Measurements from ENCODE around the gene TFR2. TPM values are rescaled to one million over a fixed set of nuclear protein-coding genes. Genes with fewer than 3 reads are reported as not detected.

The TFR2 gene
- total and polyA plus RNA-seq, 2 of the 13 experiments (the other 11 are each of a cell fraction or from before 2014, with no cell fraction given) = 36.9 to 64.2 TPM

DNA sequence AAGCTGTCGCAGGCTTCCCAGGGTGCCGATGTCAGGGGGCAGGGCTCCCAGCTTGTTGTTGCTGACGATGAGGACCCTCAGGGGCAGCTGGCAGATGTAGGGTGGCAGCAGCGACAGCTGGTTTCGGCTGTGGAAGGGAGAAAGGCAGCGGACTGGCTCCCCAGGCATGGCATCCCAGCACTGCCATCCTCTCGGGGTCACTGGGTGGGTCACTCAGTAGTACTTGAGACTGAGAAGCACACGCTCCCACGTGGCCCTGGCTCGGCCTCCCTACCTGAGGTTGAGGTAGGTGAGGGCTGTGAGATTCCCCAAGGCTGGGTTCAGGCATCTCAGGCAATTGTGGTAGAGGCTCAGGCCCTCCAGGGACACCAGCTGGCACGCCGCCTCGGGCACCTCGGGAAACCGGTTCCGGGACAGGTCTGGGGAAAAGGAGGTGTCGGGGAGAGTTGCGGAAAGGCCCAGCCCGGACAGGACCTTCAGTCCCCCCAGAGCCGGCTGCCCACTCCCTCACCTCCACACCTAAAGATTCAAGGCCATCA is 59.2 kb downstream of the TFR2 start:
- peaks cover 8% of the 10 kb centered on the region; the same call in 1 of the 2 replicates for H4K20me1 ChIP-seq (ENCODE audit: insufficient read depth, low read length)
- FAIRE-seq (no peak), ATAC-seq (no peak), DNase-seq (ENCODE audit: low spot score) (no peak)
- ChIA-PET POLR2A (interaction anchor here (1.6 kb wide), 1 partner anchor 10 kb away, joined by 8 read pairs; no protein-coding TSS in a partner anchor), CTCF (ENCODE audit: low intra/inter-chr PET ratio, low total read pairs) (no interaction called here)
- in situ Hi-C loops (cut with HindIII; ENCODE audit: extremely low pct_ligation_motif_present, low pct_unique_long_range_greater_than_20kb) = no loop called here
- peaks cover 20% of the 10 kb centered on the region for H3K4me1 ChIP-seq (ENCODE audit: insufficient read depth, low read length)
- H3K4me2 ChIP-seq (ENCODE audit: low read depth, low read length) = no peak overlapping the region
- intact Hi-C loops (cut with micrococcal nuclease; ENCODE audit: unreplicated experiment) = no loop called here
- H3K36me3 ChIP-seq (replicated peaks in 1 of 2; ENCODE audit: control insufficient read depth in 1 of 2, insufficient read depth in 2 of 2, low read length in 2 of 2) = peaks cover 13 to 25% of the 10 kb centered on the region in 2 experiments; a peak in 4 of 5 replicates
- TF ChIP-seq AGO1 (IDR thresholded peaks at IDR 0.05; ENCODE audit: low read depth, low read length, poor library complexity, severe bottlenecking) (peak; percentile 89), SALL1 (CRISPR knock-in tag; IDR thresholded peaks at IDR 0.05) (no peak), AGO2 (optimal IDR thresholded peaks at IDR 0.05; ENCODE audit: low read depth, low read length) (peak; percentile 63)
- H3K27me3 ChIP-seq (ENCODE audit: control insufficient read depth in 1 of 2, insufficient read depth in 2 of 2, low read length in 2 of 2) = no peaks in the 10 kb centered on the region; a peak in 1 of 5 replicates
- H3K27ac ChIP-seq (ENCODE audit: extremely low read length, insufficient read depth, low read length) = no peak overlapping the region
- no peak overlapping the region for H3K4me3 ChIP-seq (replicated peaks in 1 of 3; ENCODE audit: insufficient read depth in 1 of 3, low read depth in 2 of 3, low read length in 3 of 3)
- H3K9me3 ChIP-seq (ENCODE audit: low read length) = no peaks in the 10 kb centered on the region
- H2AFZ ChIP-seq (ENCODE audit: low read length) = no peak overlapping the region
- no TSS peak for BruUV-seq (replicated peaks)
- H3K79me2 ChIP-seq (ENCODE audit: insufficient read depth, low read length) = peaks cover 6% of the 10 kb centered on the region
- WGBS (ENCODE audit: low lambda C conversion rate) = 97% methylated on average over 16 of the region's 20 CpGs
- H3K9ac ChIP-seq (ENCODE audit: insufficient read depth, low read depth, low read length) = no peak overlapping the region

DNA sequence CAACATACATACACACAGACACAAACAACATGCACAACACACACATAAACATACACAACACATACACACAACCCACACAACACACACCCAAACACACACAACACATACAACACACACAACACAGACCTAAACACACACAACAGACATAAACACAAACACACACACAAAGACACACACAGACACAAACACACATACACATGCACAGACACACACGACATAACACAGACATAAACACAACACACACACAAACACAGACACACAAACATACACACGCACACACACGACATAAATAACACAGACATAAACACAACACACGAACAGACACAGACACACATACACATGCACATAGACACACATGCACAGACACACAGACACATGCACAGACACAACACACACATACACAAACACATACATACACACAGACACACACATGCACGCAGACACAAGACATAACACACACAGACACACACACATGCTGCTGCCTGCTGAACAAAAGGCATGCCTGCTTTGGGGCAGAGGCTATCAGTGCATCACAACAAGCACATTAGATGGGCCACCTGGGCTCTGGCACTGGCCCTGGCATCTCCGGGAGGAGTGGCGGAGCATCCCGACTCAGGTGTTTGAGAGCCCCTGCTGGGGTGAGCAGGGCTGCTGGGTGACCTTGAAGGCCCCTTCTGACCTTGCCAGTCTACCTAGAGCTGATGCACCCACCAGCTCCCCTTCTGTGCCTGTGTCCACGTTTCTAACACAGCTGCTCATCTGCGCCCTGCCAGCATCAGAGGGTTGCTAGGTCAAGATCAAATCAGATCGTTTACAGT is 60.7 kb downstream of the TFR2 start:
- FAIRE-seq (peak; percentile 67), DNase-seq (ENCODE audit: low spot score) (no peak)
- CTCF ChIA-PET (ENCODE audit: low intra/inter-chr PET ratio, low total read pairs) = no interaction called here
- TF ChIP-seq IKZF1 (IDR thresholded peaks at IDR 0.05) (0 out of 2 replicates have a peak, but pooled peaks have one; percentile 80), ZNF326 (CRISPR knock-in tag; IDR thresholded peaks at IDR 0.05; ENCODE audit: borderline replicate concordance) (no peak), FOXK2 (IDR thresholded peaks at IDR 0.05) (peak; percentile 31), HNRNPLL (IDR thresholded peaks at IDR 0.05; ENCODE audit: low read depth, low read length, poor library complexity, severe bottlenecking) (no peak), ZNF720 (CRISPR knock-in tag; IDR thresholded peaks at IDR 0.05) (no peak), KLF15 (CRISPR knock-in tag; IDR thresholded peaks at IDR 0.05; ENCODE audit: borderline replicate concordance) (no peak)
- TF ChIP-seq, protein P1, sequence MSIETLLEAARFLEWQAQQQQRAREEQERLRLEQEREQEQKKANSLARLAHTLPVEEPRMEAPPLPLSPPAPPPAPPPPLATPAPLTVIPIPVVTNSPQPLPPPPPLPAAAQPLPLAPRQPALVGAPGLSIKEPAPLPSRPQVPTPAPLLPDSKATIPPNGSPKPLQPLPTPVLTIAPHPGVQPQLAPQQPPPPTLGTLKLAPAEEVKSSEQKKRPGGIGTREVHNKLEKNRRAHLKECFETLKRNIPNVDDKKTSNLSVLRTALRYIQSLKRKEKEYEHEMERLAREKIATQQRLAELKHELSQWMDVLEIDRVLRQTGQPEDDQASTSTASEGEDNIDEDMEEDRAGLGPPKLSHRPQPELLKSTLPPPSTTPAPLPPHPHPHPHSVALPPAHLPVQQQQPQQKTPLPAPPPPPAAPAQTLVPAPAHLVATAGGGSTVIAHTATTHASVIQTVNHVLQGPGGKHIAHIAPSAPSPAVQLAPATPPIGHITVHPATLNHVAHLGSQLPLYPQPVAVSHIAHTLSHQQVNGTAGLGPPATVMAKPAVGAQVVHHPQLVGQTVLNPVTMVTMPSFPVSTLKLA (IDR thresholded peaks at IDR 0.05) = peak; percentile 91

More for the DNA sequence above, 60.7 kb downstream of the TFR2 start:
- WGBS (ENCODE audit: low lambda C conversion rate) = 86% methylated on average over 11 of the region's 11 CpGs
- Histone ChIP-seq H4K20me1 (ENCODE audit: insufficient read depth, low read length) (peaks cover 6% of the 10 kb centered on the region; the same call in 1 of the 2 replicates), H3K4me1 (ENCODE audit: insufficient read depth, low read length) (peaks cover 20% of the 10 kb centered on the region), H3K9me3 (ENCODE audit: low read length) (no peaks in the 10 kb centered on the region), H2AFZ (ENCODE audit: low read length) (no peak overlapping the region), H3K79me2 (ENCODE audit: insufficient read depth, low read length) (peaks cover 6% of the 10 kb centered on the region), H3K9ac (ENCODE audit: insufficient read depth, low read depth, low read length) (no peak overlapping the region), H3K27ac (ENCODE audit: extremely low read length, insufficient read depth, low read length) (no peak overlapping the region), H3K36me3 (replicated peaks in 1 of 2; ENCODE audit: control insufficient read depth in 1 of 2, insufficient read depth in 2 of 2, low read length in 2 of 2) (peaks cover 13 to 30% of the 10 kb centered on the region in 2 experiments; a peak in 4 of 5 replicates), H3K27me3 (ENCODE audit: control insufficient read depth in 1 of 2, insufficient read depth in 2 of 2, low read length in 2 of 2) (no peaks in the 10 kb centered on the region; a peak in 1 of 5 replicates), H3K4me2 (ENCODE audit: low read depth, low read length) (no peak overlapping the region), H3K4me3 (replicated peaks in 1 of 3; ENCODE audit: insufficient read depth in 1 of 3, low read depth in 2 of 3, low read length in 3 of 3) (no peak overlapping the region)
- no peak for ATAC-seq
- TSS peak; percentile 46 for BruUV-seq (replicated peaks)
- POLR2A ChIA-PET = interaction anchor here (1.6 kb wide), 1 partner anchor 9 kb away, joined by 8 read pairs; no protein-coding TSS in a partner anchor
- in situ Hi-C loops (cut with HindIII; ENCODE audit: extremely low pct_ligation_motif_present, low pct_unique_long_range_greater_than_20kb) (no loop called here), intact Hi-C loops (cut with micrococcal nuclease; ENCODE audit: unreplicated experiment) (no loop called here)
